Left kidney (tissue), 2 donors: ENCODE results near the gene SPIRE2. TPM values are rescaled to one million over a fixed set of nuclear protein-coding genes. Genes with fewer than 3 reads are reported as not detected.
"Not testable (repeated sequence)": the region's sequence is repeated elsewhere in the genome, so short reads cannot be mapped to it uniquely, and the experiment has no call there.

Experiments used
- DNase-seq: peaks from one replicate; pipeline ENCODE4 v3.0.0-alpha.2; 2013
- polyA plus RNA-seq: library from polyadenylated mRNA; unstranded; fragments of 120-200 nt; gene quantifications from one replicate; pipeline ENCODE4 v1.2.1, GENCODE V29; 2013; ENCODE audit not compliant: insufficient read length

The SPIRE2 gene
- polyA plus RNA-seq, 1 donor = 15.7 TPM

DNA sequence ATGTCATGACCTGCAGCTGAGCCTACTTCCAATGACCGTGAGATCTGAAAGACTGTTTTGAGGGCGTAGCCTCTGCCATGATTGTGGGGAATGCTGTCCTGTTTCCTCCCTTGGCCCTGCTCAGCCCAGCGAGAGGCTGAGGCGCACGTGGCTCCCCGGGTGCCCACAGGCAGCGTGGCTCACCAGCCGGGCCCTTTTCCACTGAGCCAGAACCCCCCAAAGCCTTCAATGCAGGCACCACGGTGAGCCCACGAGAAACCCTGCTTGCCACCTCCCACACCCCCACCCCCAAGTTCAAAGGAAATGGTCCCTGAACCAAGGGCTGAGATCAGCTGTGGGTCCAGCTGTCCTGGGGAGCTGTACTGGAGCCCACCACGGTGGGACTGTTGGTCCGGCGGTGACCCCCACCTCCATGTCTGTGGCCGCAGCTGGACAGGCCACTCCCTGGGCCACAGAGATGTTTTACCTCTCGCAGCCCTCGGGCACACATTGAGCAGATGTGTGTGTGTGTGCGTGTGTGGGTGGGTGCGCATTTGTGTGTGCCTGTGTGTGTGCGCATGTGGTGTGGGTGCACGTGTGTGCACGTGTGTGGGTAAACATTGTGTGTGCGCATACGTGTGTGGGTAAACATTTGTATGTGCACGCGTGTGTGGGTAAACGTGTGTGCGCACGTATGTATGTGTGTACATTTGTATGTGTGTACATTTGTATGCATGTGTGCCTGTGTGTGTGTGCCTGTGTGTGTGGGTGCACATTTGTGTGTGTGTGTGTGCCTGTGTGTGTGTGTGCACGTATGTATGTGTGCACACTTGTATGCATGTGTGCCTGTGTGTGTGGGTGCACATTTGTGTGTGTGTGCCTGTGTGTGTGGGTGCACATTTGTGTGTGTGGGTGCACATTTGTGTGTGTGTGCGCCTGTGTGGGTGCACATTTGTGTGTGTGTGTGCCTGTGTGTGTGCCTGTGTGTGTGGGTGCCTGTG lies 85.4 kb downstream of the SPIRE2 start:
- DNase-seq = no peak

DNA sequence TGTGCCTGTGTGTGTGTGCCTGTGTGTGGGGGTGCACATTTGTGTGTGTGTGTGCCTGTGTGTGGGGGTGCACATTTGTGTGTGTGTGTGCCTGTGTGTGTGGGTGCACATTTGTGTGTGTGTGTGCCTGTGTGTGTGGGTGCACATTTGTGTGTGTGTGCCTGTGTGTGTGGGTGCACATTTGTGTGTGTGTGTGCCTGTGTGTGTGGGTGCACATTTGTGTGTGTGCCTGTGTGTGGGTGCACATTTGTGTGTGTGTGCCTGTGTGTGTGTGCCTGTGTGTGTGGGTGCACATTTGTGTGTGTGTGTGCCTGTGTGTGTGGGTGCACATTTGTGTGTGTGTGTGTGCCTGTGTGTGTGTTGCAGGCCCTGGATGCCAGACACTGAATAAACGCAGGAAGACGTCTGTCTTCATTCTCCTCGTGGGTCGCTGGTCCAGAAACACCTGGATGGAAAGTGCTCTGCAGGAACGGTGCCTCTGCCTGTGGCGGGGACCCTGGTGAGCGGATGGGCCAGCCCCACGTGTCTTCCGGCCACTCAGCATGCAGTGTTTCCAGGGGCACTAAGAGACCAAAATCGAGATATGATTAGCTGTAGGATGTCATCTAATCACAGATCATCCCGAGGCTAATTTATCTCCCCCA lies 86.5 kb downstream of the SPIRE2 start:
- not testable (repeated sequence) for DNase-seq

- no peak for DNase-seq
Observed at GRCh38 chr16:89915303-89916232, 87.3 kb downstream of the SPIRE2 start.

- no peak for DNase-seq
Observed at GRCh38 chr16:89917773-89918452, 89.6 kb downstream of the SPIRE2 start.

GRCh38 chr16:89918453-89919347 lies 90.4 kb downstream of the SPIRE2 start, which contains the start of gene MC1R:
MC1R (plus strand) TSS chr16:89918862; CDS start chr16:89919259, 397 bp downstream.
- DNase-seq = no peak

GRCh38 chr16:89919535-89920406 lies 91.5 kb downstream of the SPIRE2 start:
- DNase-seq = no peak

- no peak for DNase-seq
Observed at GRCh38 chr16:89920723-89921122, 92.4 kb downstream of the SPIRE2 start.

Other genes starting within 250 kb of the SPIRE2 start
- gene DPEP1, start 214.8 kb upstream of the SPIRE2 start, polyA plus RNA-seq = 29.0 TPM
- 56.1 TPM for gene CHMP1A, start 170.8 kb upstream of the SPIRE2 start, polyA plus RNA-seq
- gene SPATA33, start 170.6 kb upstream of the SPIRE2 start, polyA plus RNA-seq = 15.5 TPM
- gene CDK10, start 141.8 kb upstream of the SPIRE2 start, polyA plus RNA-seq = 122 TPM
- gene SPATA2L, start 126.8 kb upstream of the SPIRE2 start, polyA plus RNA-seq = 4.3 TPM
- 12.6 TPM for gene VPS9D1, start 107.6 kb upstream of the SPIRE2 start, polyA plus RNA-seq
- 26.1 TPM for gene ZNF276, start 106.9 kb upstream of the SPIRE2 start, polyA plus RNA-seq
- gene FANCA, start 11.8 kb upstream of the SPIRE2 start, polyA plus RNA-seq = 50.2 TPM
- 168 TPM for gene TCF25, start 45.1 kb downstream of the SPIRE2 start, polyA plus RNA-seq
- 4.9 TPM for gene MC1R, start 90.4 kb downstream of the SPIRE2 start, polyA plus RNA-seq
- 8.8 TPM for gene TUBB3, start 94.9 kb downstream of the SPIRE2 start, polyA plus RNA-seq
- 38.6 TPM for gene DEF8, start 120.3 kb downstream of the SPIRE2 start, polyA plus RNA-seq
- gene DBNDD1, start 191.0 kb downstream of the SPIRE2 start, polyA plus RNA-seq = 10.6 TPM
- 0.91 TPM for gene PRDM7, start 248.9 kb downstream of the SPIRE2 start, polyA plus RNA-seq